CD4-positive, alpha-beta memory T cell (primary cell): Measurements from ENCODE around the gene SYNGR4. TPM values are rescaled to one million over a fixed set of nuclear protein-coding genes. Genes with fewer than 3 reads are reported as not detected.

ENCODE experiments used
- CTCF ChIA-PET: fragments of 350-600 bp; sonication (Branson Sonifier 250); formaldehyde crosslinking; loops from one replicate; lab custom pipeline; 2021; ENCODE audit warnings: inconsistent platforms; ENCODE audit not compliant: partially characterized antibody; lab: Charles Lee
- POLR2A ChIA-PET: fragments of 350-600 bp; sonication (Branson Sonifier 250); formaldehyde crosslinking; loops from one replicate; lab custom pipeline; 2021; ENCODE audit not compliant: partially characterized antibody; lab: Charles Lee
- DNase-seq, 5 donors: peaks; one replicate each; pipeline versions ENCODE4 v3.0.0 to v3.0.0-alpha.2; 2020 to 2022; ENCODE audit warnings: mixed read lengths in 1 of 5
- H3K27ac ChIP-seq: one replicate; pipeline ENCODE4 v1.7.0; 2013; ENCODE audit warnings: low read depth, low read length
- H3K27me3 ChIP-seq: 2 replicates; pipeline ENCODE4 v1.7.0; 2013; ENCODE audit warnings: mild to moderate bottlenecking, low read length, moderate library complexity; ENCODE audit not compliant: insufficient read depth
- H3K36me3 ChIP-seq: 2 replicates; pipeline ENCODE4 v1.7.0; 2013; ENCODE audit warnings: mild to moderate bottlenecking, low read length, moderate library complexity; ENCODE audit not compliant: insufficient read depth
- H3K4me1 ChIP-seq: 2 replicates; pipeline ENCODE4 v1.7.0; 2013; ENCODE audit warnings: mild to moderate bottlenecking, low read length, moderate library complexity; ENCODE audit not compliant: insufficient read depth
- H3K4me3 ChIP-seq, 2 donors: one replicate each; pipeline ENCODE4 v1.7.0; 2013; ENCODE audit warnings: low read length in 2 of 2, mild to moderate bottlenecking in 1 of 2
- H3K9me3 ChIP-seq, 2 donors: one replicate each; pipeline ENCODE4 v1.7.0; 2013; ENCODE audit warnings: low read length in 2 of 2, control low read depth in 1 of 2; ENCODE audit not compliant: control insufficient read depth in 1 of 2
- H3K27ac Mint-ChIP-seq, 7 donors: one replicate each; pipeline ENCODE4 v1.8.0; 2020 to 2021; ENCODE audit warnings: mixed read lengths in 7 of 7, mild to moderate bottlenecking in 6 of 7, inconsistent platforms in 3 of 7, moderate library complexity in 3 of 7
- H3K27me3 Mint-ChIP-seq, 2 donors: one replicate each; pipeline ENCODE4 v1.8.0; 2020 to 2021; ENCODE audit warnings: mixed read lengths in 2 of 2
- H3K36me3 Mint-ChIP-seq, 2 donors: one replicate each; pipeline ENCODE4 v1.8.0; 2020 to 2021; ENCODE audit warnings: mixed read lengths in 2 of 2, inconsistent platforms in 1 of 2, mild to moderate bottlenecking in 1 of 2
- H3K4me1 Mint-ChIP-seq, 4 donors: one replicate each; pipeline ENCODE4 v1.8.0; 2020 to 2021; ENCODE audit warnings: mixed read lengths in 4 of 4, mild to moderate bottlenecking in 1 of 4
- H3K4me3 Mint-ChIP-seq, 8 donors: one replicate each; pipeline ENCODE4 v1.8.0; 2020 to 2021; ENCODE audit warnings: mixed read lengths in 8 of 8, mild to moderate bottlenecking in 7 of 8, moderate library complexity in 6 of 8, inconsistent platforms in 3 of 8
- H3K9me3 Mint-ChIP-seq, 8 donors: one replicate each; pipeline ENCODE4 v1.8.0; 2020 to 2021; ENCODE audit warnings: mixed read lengths in 8 of 8, mild to moderate bottlenecking in 5 of 8, inconsistent platforms in 3 of 8, moderate library complexity in 1 of 8
- intact Hi-C: fragments of 100-400 bp; cut with micrococcal nuclease; formaldehyde crosslinking; loops from one replicate; pipeline ENCODE4 v1.15.1; 2023
- polyA plus RNA-seq, 2 donors: library from polyadenylated mRNA; unstranded; fragments of 300-500 nt; fragmentation: Illumina TruSeq; gene quantifications; one replicate each; pipeline ENCODE4 v1.2.3, GENCODE V29; 2021
- total RNA-seq, 2 experiments: library from RNA; stranded (reverse); gene quantifications; one replicate each; pipeline ENCODE4 v1.2.3, GENCODE V29; 2021

Gene SYNGR4
- total and polyA plus RNA-seq, 4 experiments from 2014 or later, result not detected

DNA sequence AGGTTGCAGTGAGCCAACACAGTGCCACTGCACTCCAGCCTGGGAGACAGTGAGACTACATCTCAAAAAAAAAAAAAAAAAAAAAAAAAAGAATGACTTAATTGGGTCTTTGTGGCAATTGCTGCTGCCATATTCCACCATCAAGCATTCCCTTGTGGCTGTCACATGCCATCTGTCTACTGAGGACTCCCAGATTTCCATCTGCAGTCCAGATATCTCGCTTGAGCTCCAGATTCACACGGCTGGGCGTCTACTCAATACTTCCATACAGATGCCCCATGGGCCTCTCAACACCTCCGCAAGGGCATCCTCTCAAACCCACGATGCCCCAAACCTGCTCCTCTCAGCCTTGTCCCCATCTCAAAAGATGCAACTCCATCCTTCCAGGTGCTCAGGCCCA is 13.3 kb upstream of the SYNGR4 start:
- Mint-ChIP-seq H3K4me1 (peaks cover 0 to 9% (median 4%) of the 10 kb centered on the region in 4 donors), H3K9me3 (no peaks in the 10 kb centered on the region), H3K27me3 (no peaks in the 10 kb centered on the region), H3K27ac (peak overlapping the region in 2 of 7 donors; percentile 76 to 93), H3K4me3 (no peak overlapping the region), H3K36me3 (peaks cover 2 to 4% of the 10 kb centered on the region in 2 donors)
- Histone ChIP-seq H3K4me1 (no peaks in the 10 kb centered on the region), H3K4me3 (no peak overlapping the region), H3K36me3 (no peaks in the 10 kb centered on the region), H3K9me3 (no peaks in the 10 kb centered on the region), H3K27ac (no peak overlapping the region), H3K27me3 (no peaks in the 10 kb centered on the region)
- ChIA-PET CTCF (interaction anchor here (0.6 to 4.2 kb wide), 10 partner anchors 13 to 1770 kb away, joined by 3 to 20 read pairs (median 4); partner anchors contain the start of genes KDELR1, SYNGR4 and TMEM143), POLR2A (interaction anchor here (0.9 to 1.4 kb wide), 3 partner anchors 13 to 40 kb away, joined by 3 to 4 read pairs (median 4); partner anchors contain the start of genes KDELR1, SYNGR4 and TMEM143)
- intact Hi-C loops, result no loop called here
- no peak for DNase-seq

DNA sequence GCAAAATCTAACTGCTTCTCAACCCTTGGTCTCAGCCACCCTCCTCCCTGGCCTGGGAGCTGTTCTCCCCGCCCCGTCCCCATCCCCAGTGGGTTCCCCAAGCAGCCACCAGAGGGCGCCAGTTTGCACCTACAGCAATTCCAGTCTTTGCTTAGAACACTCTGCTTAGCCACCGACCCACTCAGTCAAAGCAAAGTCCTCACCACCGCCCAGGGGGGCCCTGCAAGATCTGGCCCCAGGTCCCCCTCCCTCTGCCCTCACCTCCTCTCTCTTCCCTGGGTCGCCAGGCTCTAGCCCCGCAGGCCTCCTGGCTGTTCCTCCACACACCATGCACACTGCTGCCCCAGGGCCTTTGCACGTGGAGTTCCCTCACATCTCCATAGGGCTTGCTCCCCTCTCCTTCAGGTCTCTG is 12.8 kb upstream of the SYNGR4 start:
- H3K4me3 Mint-ChIP-seq, result no peak overlapping the region
- Histone ChIP-seq H3K27ac (no peak overlapping the region), H3K9me3 (no peaks in the 10 kb centered on the region), H3K27me3 (no peaks in the 10 kb centered on the region), H3K4me1 (no peaks in the 10 kb centered on the region), H3K36me3 (no peaks in the 10 kb centered on the region), H3K4me3 (no peak overlapping the region)
- POLR2A ChIA-PET, result interaction anchor here (0.9 to 1.4 kb wide), 3 partner anchors 13 to 40 kb away, joined by 3 to 4 read pairs (median 4); partner anchors contain the start of genes KDELR1, SYNGR4 and TMEM143
- peak overlapping the region in 3 of 7 donors; percentile 66 to 93 (median 76) for H3K27ac Mint-ChIP-seq
- CTCF ChIA-PET, result interaction anchor here (0.7 to 4.2 kb wide), 6 partner anchors 13 to 258 kb away, joined by 3 to 20 read pairs (median 6); partner anchors contain the start of genes KDELR1, SYNGR4 and TMEM143
- peaks cover 2 to 4% of the 10 kb centered on the region in 2 donors for H3K36me3 Mint-ChIP-seq
- H3K27me3 Mint-ChIP-seq, result no peaks in the 10 kb centered on the region
- H3K4me1 Mint-ChIP-seq, result peaks cover 0 to 9% (median 4%) of the 10 kb centered on the region in 4 donors
- intact Hi-C loops, result no loop called here
- H3K9me3 Mint-ChIP-seq, result no peaks in the 10 kb centered on the region
- DNase-seq, result peak; percentile 63 to 77 (median 69)

DNA sequence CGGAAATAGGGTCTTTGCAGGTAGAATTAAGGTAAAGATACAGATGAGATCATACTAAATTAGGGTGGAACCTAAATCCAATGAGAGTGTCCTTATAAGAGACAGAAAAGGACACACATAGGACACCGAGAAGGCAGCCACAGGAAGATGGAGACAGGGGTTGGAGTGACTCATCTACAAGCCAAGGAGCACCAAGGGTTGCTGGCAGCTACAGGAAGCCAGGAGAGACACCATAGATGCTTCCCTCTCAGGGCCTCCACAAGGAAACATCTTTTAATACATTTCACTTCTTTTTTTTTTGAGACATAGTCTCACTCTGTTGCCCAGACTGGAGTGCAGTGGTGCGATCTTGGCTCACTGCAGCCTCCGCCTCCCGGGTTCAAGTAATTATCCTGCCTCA is 10.5 kb upstream of the SYNGR4 start:
- no peaks in the 10 kb centered on the region for H3K36me3 ChIP-seq
- H3K9me3 Mint-ChIP-seq, result no peaks in the 10 kb centered on the region
- H3K4me1 ChIP-seq, result no peaks in the 10 kb centered on the region
- peaks cover 0 to 7% (median 4%) of the 10 kb centered on the region in 4 donors for H3K4me1 Mint-ChIP-seq
- no peak overlapping the region for H3K4me3 Mint-ChIP-seq
- ChIA-PET POLR2A (interaction anchor here (1.5 kb wide), 1 partner anchor 10 kb away, joined by 5 read pairs; the partner anchor contains the start of genes SYNGR4 and TMEM143), CTCF (interaction anchor here (0.6 to 1.3 kb wide), 2 partner anchors 10 to 388 kb away, joined by 3 to 5 read pairs; partner anchors contain the start of genes SYNGR4 and TMEM143)
- no peaks in the 10 kb centered on the region for H3K9me3 ChIP-seq
- H3K27me3 Mint-ChIP-seq, result no peaks in the 10 kb centered on the region
- peak overlapping the region in 1 of 7 donors; percentile 8 for H3K27ac Mint-ChIP-seq
- no peak overlapping the region for H3K4me3 ChIP-seq
- no peaks in the 10 kb centered on the region for H3K27me3 ChIP-seq
- intact Hi-C loops, result no loop called here
- peaks cover 3 to 4% of the 10 kb centered on the region in 2 donors for H3K36me3 Mint-ChIP-seq
- DNase-seq, result no peak
- H3K27ac ChIP-seq, result no peak overlapping the region

DNA sequence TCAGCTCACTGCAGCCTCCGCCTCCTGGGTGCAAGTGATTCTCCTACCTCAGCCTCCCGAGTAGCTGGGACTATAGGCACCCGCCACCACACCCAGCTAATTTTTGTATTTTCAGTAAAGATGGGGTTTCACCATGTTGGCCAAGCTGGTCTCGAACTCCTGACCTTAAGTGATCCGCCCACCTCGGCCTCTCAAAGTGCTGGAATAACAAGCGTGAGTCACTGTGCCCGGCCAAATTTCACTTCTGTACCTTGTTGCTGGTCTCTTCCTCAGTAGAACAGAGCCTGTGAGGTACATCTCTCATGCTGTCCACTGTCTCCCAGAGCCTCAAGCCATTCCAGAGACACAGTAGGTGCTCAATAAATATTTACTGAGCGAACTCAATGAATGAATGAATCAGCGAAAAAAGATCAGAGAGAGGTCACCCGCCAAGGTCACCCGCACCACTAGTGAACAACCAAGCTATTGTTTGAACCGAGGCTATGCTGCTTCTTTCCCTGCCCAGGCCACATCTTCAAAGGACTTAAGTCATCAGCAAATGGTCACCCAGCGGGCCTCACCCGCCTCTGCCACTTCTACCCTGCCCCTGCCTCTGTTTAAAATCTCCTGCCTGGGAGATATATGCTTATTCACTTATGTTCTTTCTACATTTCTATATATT is 9.7 kb upstream of the SYNGR4 start:
- H3K4me1 Mint-ChIP-seq, result peaks cover 0 to 7% (median 4%) of the 10 kb centered on the region in 4 donors
- intact Hi-C loops, result no loop called here

DNA sequence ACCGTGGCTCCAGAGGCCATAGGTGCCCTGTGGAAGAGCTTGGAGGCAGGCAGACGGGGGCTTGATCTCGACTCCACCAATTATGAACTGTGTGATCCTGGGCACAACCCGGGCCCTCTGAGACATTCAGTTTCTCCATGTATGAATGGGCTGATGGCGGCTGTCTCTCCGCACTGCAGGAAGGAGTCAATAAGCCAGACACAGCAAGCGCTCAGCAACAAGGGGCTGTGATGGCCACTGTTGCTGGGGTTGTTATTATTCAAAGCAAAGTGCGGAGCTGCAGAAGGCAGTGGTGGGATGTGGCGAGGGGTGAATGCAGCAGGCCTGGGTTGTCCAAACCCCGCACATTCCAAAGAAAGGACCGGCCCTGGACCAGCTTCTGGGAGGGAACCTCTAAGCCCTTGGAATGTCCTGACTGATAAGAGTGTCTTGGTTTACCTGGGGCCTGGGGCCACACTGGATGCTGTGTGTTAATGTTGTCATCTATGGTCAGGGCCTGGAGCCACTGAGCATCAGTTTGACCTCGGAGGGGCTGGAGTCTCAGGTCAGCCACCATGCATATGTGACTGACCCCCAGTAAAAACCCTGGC is 8.7 kb upstream of the SYNGR4 start:
- peaks cover 3 to 9% of the 10 kb centered on the region in 2 donors for H3K36me3 Mint-ChIP-seq
- H3K27me3 ChIP-seq, result no peaks in the 10 kb centered on the region
- no peak overlapping the region for H3K4me3 Mint-ChIP-seq
- intact Hi-C loops, result no loop called here
- H3K4me1 Mint-ChIP-seq, result peaks cover 0 to 7% (median 4%) of the 10 kb centered on the region in 4 donors
- no peaks in the 10 kb centered on the region for H3K4me1 ChIP-seq
- no peaks in the 10 kb centered on the region for H3K27me3 Mint-ChIP-seq
- ChIA-PET POLR2A (no interaction called here), CTCF (interaction anchor here (1.4 kb wide), 1 partner anchor 36 kb away, joined by 3 read pairs; the partner anchor contains the start of gene KDELR1)
- no peak overlapping the region for H3K27ac Mint-ChIP-seq
- no peak for DNase-seq
- no peak overlapping the region for H3K4me3 ChIP-seq
- H3K9me3 ChIP-seq, result no peaks in the 10 kb centered on the region
- H3K27ac ChIP-seq, result no peak overlapping the region
- H3K36me3 ChIP-seq, result no peaks in the 10 kb centered on the region
- no peaks in the 10 kb centered on the region for H3K9me3 Mint-ChIP-seq

More for the DNA sequence above, 9.7 kb upstream of the SYNGR4 start:
- Mint-ChIP-seq H3K36me3 (peaks cover 3 to 5% of the 10 kb centered on the region in 2 donors), H3K9me3 (no peaks in the 10 kb centered on the region), H3K4me3 (no peak overlapping the region), H3K27me3 (no peaks in the 10 kb centered on the region), H3K27ac (no peak overlapping the region)
- Histone ChIP-seq H3K4me3 (no peak overlapping the region), H3K36me3 (no peaks in the 10 kb centered on the region), H3K4me1 (no peaks in the 10 kb centered on the region), H3K27me3 (no peaks in the 10 kb centered on the region), H3K9me3 (no peaks in the 10 kb centered on the region), H3K27ac (no peak overlapping the region)
- ChIA-PET CTCF (interaction anchor here (0.6 to 1.3 kb wide), 3 partner anchors 9 to 389 kb away, joined by 3 to 5 read pairs (median 4); partner anchors contain the start of genes SYNGR4 and TMEM143), POLR2A (interaction anchor here (1.5 kb wide), 1 partner anchor 9 kb away, joined by 5 read pairs; the partner anchor contains the start of genes SYNGR4 and TMEM143)
- DNase-seq, result no peak

DNA sequence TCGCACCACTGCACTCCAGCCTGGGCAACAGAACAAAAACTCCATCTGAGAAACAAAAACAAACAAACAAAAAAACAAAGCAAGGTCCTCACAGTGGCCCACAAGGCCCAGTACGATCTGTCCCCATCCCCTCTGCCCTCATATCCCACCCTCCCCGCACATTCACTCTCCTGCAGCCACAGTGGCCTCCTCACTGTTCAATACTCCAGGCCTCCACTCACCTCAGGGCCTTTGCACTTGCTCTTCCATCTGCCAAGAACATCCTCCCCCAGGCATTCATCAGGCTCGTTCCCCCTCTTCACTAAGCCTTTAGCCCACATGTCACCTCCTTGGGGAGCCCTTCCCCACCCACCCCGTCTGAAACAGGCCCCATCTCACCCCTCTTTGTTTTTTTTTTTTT is 5.0 kb upstream of the SYNGR4 start:
- H3K4me3 Mint-ChIP-seq, result no peak overlapping the region
- no peak for DNase-seq
- Histone ChIP-seq H3K4me1 (peaks cover 9% of the 10 kb centered on the region), H3K4me3 (no peak overlapping the region), H3K9me3 (no peaks in the 10 kb centered on the region), H3K27me3 (no peaks in the 10 kb centered on the region), H3K36me3 (no peaks in the 10 kb centered on the region), H3K27ac (no peak overlapping the region)
- peaks cover 6 to 12% of the 10 kb centered on the region in 2 donors for H3K36me3 Mint-ChIP-seq
- H3K4me1 Mint-ChIP-seq, result peaks cover 4 to 12% (median 5%) of the 10 kb centered on the region in 4 donors
- intact Hi-C loops, result no loop called here
- H3K27me3 Mint-ChIP-seq, result no peaks in the 10 kb centered on the region
- ChIA-PET CTCF (interaction anchor here (1.1 kb wide), 1 partner anchor 32 kb away, joined by 3 read pairs; the partner anchor contains the start of gene KDELR1), POLR2A (no interaction called here)
- no peaks in the 10 kb centered on the region for H3K9me3 Mint-ChIP-seq
- no peak overlapping the region for H3K27ac Mint-ChIP-seq
